ENCODE measurements around the gene CCDC182.

The CCDC182 gene

GRCh38 chr17:57724729-57725125 is 20.4 kb downstream of the CCDC182 start:
- H4K20me1 ChIP-seq (ENCODE audit: insufficient read depth, low read length): no peaks in the 10 kb centered on the region
- TF ChIP-seq EZH2 (IDR thresholded peaks at IDR 0.05; ENCODE audit: borderline replicate concordance, low read length) (no peak), CTCF (IDR thresholded peaks at IDR 0.05; ENCODE audit: low read length) (no peak)
- H3K79me2 ChIP-seq (ENCODE audit: insufficient read depth, low read length): no peaks in the 10 kb centered on the region
- H3K4me1 ChIP-seq (ENCODE audit: insufficient read depth, low read length, severe bottlenecking): no peaks in the 10 kb centered on the region
- no peak overlapping the region for H3K4me2 ChIP-seq (ENCODE audit: low read length)
- H3K9ac ChIP-seq (ENCODE audit: low read length): no peak overlapping the region
- H3K27ac ChIP-seq (ENCODE audit: low read depth, low read length, poor library complexity, severe bottlenecking): no peak overlapping the region
- H3K36me3 ChIP-seq (ENCODE audit: insufficient read depth, low read length): no peaks in the 10 kb centered on the region
- H2AFZ ChIP-seq (ENCODE audit: low read length): no peak overlapping the region
- H3K9me2 ChIP-seq (ENCODE audit: low read depth, low read length): no peaks in the 10 kb centered on the region
- no peaks in the 10 kb centered on the region for H3K9me3 ChIP-seq (ENCODE audit: low read length)
- H3K4me3 ChIP-seq (ENCODE audit: low read depth, low read length, poor library complexity, severe bottlenecking): no peak overlapping the region
- H3F3A ChIP-seq (ENCODE audit: insufficient read depth, low read length): no peaks in the 10 kb centered on the region
- no peaks in the 10 kb centered on the region for H3K27me3 ChIP-seq (ENCODE audit: insufficient read depth, low read length)

DNA sequence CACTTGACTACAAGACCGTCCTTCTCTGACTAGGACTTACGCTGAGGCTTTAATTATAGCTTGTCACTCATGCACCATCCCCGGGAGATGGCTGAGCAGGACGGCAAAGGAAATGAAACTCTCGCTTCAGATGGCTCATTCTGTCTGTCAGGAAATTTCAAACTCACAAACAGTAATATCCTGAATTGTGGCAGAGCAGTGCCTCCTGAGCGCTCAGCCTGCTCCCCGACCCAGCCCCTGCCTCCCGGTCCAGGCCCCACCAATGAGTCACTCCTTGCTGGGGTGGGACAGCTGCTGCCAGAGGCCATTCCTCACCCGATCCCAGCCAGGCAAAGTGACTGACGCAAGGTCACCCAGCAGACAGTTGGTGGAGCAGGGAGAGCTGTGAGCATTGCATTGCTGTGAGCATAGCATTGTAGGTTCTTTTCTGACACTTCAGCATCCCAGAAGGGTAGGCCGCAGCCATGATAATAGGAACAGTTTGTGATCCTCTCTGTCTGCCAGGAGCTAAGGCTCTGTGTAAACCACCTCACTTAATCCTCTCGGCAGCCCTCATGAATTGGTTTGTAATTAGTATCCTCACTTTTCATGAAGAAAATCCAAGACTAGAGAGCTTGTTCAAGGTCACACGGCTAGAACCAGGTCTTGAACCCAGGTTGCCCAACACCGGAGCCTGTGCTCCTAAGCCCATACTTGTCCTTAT is 20.9 kb downstream of the CCDC182 start:
- no peaks in the 10 kb centered on the region for H3F3A ChIP-seq (ENCODE audit: insufficient read depth, low read length)
- no peak overlapping the region for H2AFZ ChIP-seq (ENCODE audit: low read length)
- H3K27ac ChIP-seq (ENCODE audit: low read depth, low read length, poor library complexity, severe bottlenecking): no peak overlapping the region
- TF ChIP-seq CTCF (IDR thresholded peaks at IDR 0.05; ENCODE audit: low read length) (no peak), EZH2 (IDR thresholded peaks at IDR 0.05; ENCODE audit: borderline replicate concordance, low read length) (no peak)
- no peaks in the 10 kb centered on the region for H3K9me2 ChIP-seq (ENCODE audit: low read depth, low read length)
- H3K4me3 ChIP-seq (ENCODE audit: low read depth, low read length, poor library complexity, severe bottlenecking): no peak overlapping the region
- H4K20me1 ChIP-seq (ENCODE audit: insufficient read depth, low read length): no peaks in the 10 kb centered on the region
- H3K79me2 ChIP-seq (ENCODE audit: insufficient read depth, low read length): no peaks in the 10 kb centered on the region
- H3K9ac ChIP-seq (ENCODE audit: low read length): no peak overlapping the region
- H3K36me3 ChIP-seq (ENCODE audit: insufficient read depth, low read length): no peaks in the 10 kb centered on the region
- H3K4me1 ChIP-seq (ENCODE audit: insufficient read depth, low read length, severe bottlenecking): no peaks in the 10 kb centered on the region
- no peaks in the 10 kb centered on the region for H3K27me3 ChIP-seq (ENCODE audit: insufficient read depth, low read length)
- no peak overlapping the region for H3K4me2 ChIP-seq (ENCODE audit: low read length)
- no peaks in the 10 kb centered on the region for H3K9me3 ChIP-seq (ENCODE audit: low read length)

- Histone ChIP-seq H3K27me3 (ENCODE audit: insufficient read depth, low read length) (no peaks in the 10 kb centered on the region), H4K20me1 (ENCODE audit: insufficient read depth, low read length) (no peaks in the 10 kb centered on the region), H3F3A (ENCODE audit: insufficient read depth, low read length) (no peaks in the 10 kb centered on the region), H3K4me2 (ENCODE audit: low read length) (no peak overlapping the region), H2AFZ (ENCODE audit: low read length) (no peak overlapping the region), H3K9me3 (ENCODE audit: low read length) (no peaks in the 10 kb centered on the region), H3K27ac (ENCODE audit: low read depth, low read length, poor library complexity, severe bottlenecking) (no peak overlapping the region), H3K9ac (ENCODE audit: low read length) (no peak overlapping the region), H3K4me3 (ENCODE audit: low read depth, low read length, poor library complexity, severe bottlenecking) (no peak overlapping the region), H3K4me1 (ENCODE audit: insufficient read depth, low read length, severe bottlenecking) (no peaks in the 10 kb centered on the region), H3K79me2 (ENCODE audit: insufficient read depth, low read length) (no peaks in the 10 kb centered on the region), H3K9me2 (ENCODE audit: low read depth, low read length) (no peaks in the 10 kb centered on the region), H3K36me3 (ENCODE audit: insufficient read depth, low read length) (no peaks in the 10 kb centered on the region)
- TF ChIP-seq EZH2 (IDR thresholded peaks at IDR 0.05; ENCODE audit: borderline replicate concordance, low read length) (no peak), CTCF (IDR thresholded peaks at IDR 0.05; ENCODE audit: low read length) (no peak)
Observed at GRCh38 chr17:57723427-57724025, 21.6 kb downstream of the CCDC182 start.
